Measurements from ENCODE around the gene PPM1F.

DNA sequence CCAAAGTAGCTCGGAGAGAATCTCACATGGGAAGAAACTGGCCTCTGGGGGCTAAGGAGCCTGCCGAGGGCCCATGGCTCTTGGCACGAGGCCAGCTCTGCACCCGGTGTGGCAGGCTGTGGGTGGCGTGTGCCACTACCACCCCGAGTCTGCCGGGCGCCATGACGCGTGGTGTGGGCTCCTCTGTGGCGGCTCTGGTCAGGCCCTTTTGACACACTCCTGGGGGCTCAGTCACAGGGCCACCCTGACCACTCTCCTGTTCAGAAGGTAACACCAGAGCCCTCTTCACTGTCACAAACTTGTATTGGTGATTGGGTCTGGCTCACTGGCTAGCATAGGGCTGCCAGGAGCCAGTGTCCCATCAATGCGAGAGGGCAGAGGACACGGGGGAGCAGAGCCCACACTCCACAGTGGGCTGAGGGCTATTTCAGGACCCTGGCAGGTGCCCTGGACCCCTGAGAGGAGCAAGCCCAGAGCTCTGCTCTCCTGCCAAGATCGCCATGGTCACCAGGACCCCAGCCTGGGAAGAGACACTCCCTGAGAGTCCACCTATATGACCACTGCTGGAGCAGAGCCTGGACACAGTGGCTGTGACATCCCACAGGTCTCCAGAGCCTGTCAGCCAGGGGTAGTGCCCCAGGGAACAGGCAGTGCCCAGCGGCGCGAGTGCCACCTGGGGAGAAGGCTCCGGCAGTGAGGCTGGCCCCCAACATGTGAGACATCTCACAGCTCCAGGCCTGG is 8.6 kb upstream of the PPM1F start:
- TF ChIP-seq, protein P1, sequence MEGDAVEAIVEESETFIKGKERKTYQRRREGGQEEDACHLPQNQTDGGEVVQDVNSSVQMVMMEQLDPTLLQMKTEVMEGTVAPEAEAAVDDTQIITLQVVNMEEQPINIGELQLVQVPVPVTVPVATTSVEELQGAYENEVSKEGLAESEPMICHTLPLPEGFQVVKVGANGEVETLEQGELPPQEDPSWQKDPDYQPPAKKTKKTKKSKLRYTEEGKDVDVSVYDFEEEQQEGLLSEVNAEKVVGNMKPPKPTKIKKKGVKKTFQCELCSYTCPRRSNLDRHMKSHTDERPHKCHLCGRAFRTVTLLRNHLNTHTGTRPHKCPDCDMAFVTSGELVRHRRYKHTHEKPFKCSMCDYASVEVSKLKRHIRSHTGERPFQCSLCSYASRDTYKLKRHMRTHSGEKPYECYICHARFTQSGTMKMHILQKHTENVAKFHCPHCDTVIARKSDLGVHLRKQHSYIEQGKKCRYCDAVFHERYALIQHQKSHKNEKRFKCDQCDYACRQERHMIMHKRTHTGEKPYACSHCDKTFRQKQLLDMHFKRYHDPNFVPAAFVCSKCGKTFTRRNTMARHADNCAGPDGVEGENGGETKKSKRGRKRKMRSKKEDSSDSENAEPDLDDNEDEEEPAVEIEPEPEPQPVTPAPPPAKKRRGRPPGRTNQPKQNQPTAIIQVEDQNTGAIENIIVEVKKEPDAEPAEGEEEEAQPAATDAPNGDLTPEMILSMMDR (IDR thresholded peaks at IDR 0.05; ENCODE audit: insufficient read depth, low read length, poor library complexity, severe bottlenecking): no peak
- TF ChIP-seq EZH2phosphoT487 (conservative IDR thresholded peaks at IDR 0.05; ENCODE audit: low read length): no peak

All from SU-DHL-6 (cell line).